ENCODE data around the gene PSMD13.

- no peak for TF ChIP-seq ZFX (IDR thresholded peaks at IDR 0.05)
- no peak for TF ChIP-seq TCF7L2 (IDR thresholded peaks at IDR 0.05; ENCODE audit: borderline replicate concordance, extremely low read depth, insufficient read depth, insufficient read length)
- no peak for TF ChIP-seq POLR2AphosphoS5 (IDR thresholded peaks at IDR 0.05; ENCODE audit: low read depth, low read length)
- no peak for TF ChIP-seq CEBPB (IDR thresholded peaks at IDR 0.05; ENCODE audit: low read depth)
- TF ChIP-seq, protein P1, sequence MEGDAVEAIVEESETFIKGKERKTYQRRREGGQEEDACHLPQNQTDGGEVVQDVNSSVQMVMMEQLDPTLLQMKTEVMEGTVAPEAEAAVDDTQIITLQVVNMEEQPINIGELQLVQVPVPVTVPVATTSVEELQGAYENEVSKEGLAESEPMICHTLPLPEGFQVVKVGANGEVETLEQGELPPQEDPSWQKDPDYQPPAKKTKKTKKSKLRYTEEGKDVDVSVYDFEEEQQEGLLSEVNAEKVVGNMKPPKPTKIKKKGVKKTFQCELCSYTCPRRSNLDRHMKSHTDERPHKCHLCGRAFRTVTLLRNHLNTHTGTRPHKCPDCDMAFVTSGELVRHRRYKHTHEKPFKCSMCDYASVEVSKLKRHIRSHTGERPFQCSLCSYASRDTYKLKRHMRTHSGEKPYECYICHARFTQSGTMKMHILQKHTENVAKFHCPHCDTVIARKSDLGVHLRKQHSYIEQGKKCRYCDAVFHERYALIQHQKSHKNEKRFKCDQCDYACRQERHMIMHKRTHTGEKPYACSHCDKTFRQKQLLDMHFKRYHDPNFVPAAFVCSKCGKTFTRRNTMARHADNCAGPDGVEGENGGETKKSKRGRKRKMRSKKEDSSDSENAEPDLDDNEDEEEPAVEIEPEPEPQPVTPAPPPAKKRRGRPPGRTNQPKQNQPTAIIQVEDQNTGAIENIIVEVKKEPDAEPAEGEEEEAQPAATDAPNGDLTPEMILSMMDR (IDR thresholded peaks at IDR 0.05 in 2 of 3, conservative IDR thresholded peaks at IDR 0.05 in 1 of 3; ENCODE audit: borderline replicate concordance in 1 of 3, insufficient read depth in 1 of 3, low read depth in 2 of 3, low read length in 2 of 3): no peak
- TF ChIP-seq, protein P2, sequence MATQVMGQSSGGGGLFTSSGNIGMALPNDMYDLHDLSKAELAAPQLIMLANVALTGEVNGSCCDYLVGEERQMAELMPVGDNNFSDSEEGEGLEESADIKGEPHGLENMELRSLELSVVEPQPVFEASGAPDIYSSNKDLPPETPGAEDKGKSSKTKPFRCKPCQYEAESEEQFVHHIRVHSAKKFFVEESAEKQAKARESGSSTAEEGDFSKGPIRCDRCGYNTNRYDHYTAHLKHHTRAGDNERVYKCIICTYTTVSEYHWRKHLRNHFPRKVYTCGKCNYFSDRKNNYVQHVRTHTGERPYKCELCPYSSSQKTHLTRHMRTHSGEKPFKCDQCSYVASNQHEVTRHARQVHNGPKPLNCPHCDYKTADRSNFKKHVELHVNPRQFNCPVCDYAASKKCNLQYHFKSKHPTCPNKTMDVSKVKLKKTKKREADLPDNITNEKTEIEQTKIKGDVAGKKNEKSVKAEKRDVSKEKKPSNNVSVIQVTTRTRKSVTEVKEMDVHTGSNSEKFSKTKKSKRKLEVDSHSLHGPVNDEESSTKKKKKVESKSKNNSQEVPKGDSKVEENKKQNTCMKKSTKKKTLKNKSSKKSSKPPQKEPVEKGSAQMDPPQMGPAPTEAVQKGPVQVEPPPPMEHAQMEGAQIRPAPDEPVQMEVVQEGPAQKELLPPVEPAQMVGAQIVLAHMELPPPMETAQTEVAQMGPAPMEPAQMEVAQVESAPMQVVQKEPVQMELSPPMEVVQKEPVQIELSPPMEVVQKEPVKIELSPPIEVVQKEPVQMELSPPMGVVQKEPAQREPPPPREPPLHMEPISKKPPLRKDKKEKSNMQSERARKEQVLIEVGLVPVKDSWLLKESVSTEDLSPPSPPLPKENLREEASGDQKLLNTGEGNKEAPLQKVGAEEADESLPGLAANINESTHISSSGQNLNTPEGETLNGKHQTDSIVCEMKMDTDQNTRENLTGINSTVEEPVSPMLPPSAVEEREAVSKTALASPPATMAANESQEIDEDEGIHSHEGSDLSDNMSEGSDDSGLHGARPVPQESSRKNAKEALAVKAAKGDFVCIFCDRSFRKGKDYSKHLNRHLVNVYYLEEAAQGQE (IDR thresholded peaks at IDR 0.05; ENCODE audit: low read depth): no peak
- no peak for TF ChIP-seq EZH2 (IDR thresholded peaks at IDR 0.05)
- TF ChIP-seq POLR2A (IDR thresholded peaks at IDR 0.05; ENCODE audit: borderline replicate concordance, extremely low read depth, insufficient read depth, insufficient read length): no peak
- TF ChIP-seq MAX (IDR thresholded peaks at IDR 0.05): no peak
Measured at GRCh38 chr11:252666-253065, 15.9 kb downstream of the PSMD13 start.

Measured in HCT116 (cell line).